A673 (cell line): ENCODE measurements around the gene SYT11.

Experiments
- EZH2 ChIP-seq: fragments of 200-600 bp; sonication (generic); IDR thresholded peaks from 2 replicates; pipeline ENCODE4 v1.6.1; 2017; ENCODE audit warnings: borderline replicate concordance, low read depth, mild to moderate bottlenecking, mixed read lengths, antibody characterized with exemption, low read length; ENCODE audit not compliant: poor library complexity, severe bottlenecking
- TF ChIP-seq, protein P1 (sequence below): fragments of 300-800, 200-600 bp; sonication (generic); conservative IDR thresholded peaks from 2 replicates; pipeline ENCODE4 v1.5.1; 2017; ENCODE audit warnings: low read depth, mild to moderate bottlenecking, antibody characterized with exemption, low read length, moderate library complexity, mixed read lengths

GRCh38 chr1:155929057-155929456 lies 69.7 kb downstream of the SYT11 start:
- TF ChIP-seq, protein P1, sequence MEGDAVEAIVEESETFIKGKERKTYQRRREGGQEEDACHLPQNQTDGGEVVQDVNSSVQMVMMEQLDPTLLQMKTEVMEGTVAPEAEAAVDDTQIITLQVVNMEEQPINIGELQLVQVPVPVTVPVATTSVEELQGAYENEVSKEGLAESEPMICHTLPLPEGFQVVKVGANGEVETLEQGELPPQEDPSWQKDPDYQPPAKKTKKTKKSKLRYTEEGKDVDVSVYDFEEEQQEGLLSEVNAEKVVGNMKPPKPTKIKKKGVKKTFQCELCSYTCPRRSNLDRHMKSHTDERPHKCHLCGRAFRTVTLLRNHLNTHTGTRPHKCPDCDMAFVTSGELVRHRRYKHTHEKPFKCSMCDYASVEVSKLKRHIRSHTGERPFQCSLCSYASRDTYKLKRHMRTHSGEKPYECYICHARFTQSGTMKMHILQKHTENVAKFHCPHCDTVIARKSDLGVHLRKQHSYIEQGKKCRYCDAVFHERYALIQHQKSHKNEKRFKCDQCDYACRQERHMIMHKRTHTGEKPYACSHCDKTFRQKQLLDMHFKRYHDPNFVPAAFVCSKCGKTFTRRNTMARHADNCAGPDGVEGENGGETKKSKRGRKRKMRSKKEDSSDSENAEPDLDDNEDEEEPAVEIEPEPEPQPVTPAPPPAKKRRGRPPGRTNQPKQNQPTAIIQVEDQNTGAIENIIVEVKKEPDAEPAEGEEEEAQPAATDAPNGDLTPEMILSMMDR = no peak
- no peak for TF ChIP-seq EZH2
